Stomach (tissue), 9 donors: ENCODE data around the gene NR5A2. TPM values are rescaled to one million over a fixed set of nuclear protein-coding genes. Genes with fewer than 3 reads are reported as not detected.

Experiments
- DNase-seq, 2 donors: peaks; one replicate each; pipeline versions ENCODE4 v3.0.0 to v3.0.0-alpha.2; 2013 to 2019
- H3K27ac ChIP-seq, 5 donors: fragments of 200-600 bp in 4 of 5; sonication (generic) in 4 of 5; one replicate each; pipeline ENCODE4 v1.5.1; 2013 to 2019; ENCODE audit warnings: mild to moderate bottlenecking in 1 of 5, moderate library complexity in 1 of 5
- H3K27me3 ChIP-seq, 3 donors: fragments of 200-600 bp; sonication (generic); one replicate each; pipeline ENCODE4 v1.5.1; 2017 to 2019; ENCODE audit warnings: mixed run types in 1 of 3
- H3K36me3 ChIP-seq, 4 donors: fragments of 200-600 bp; sonication (generic); 1 replicate in 3 of 4; 2 replicates in 1 of 4; pipeline ENCODE4 v1.5.1; 2016 to 2019
- H3K4me1 ChIP-seq, 4 donors: fragments of 200-600 bp; sonication (generic); one replicate each; pipeline ENCODE4 v1.5.1; 2016 to 2019
- H3K4me3 ChIP-seq, 4 donors: fragments of 200-600 bp; sonication (generic) in 3 of 4; one replicate each; pipeline ENCODE4 v1.5.1; 2016 to 2019; ENCODE audit warnings: mild to moderate bottlenecking in 1 of 4
- H3K9me3 ChIP-seq, 4 donors: fragments of 200-600 bp; sonication (generic); one replicate each; pipeline ENCODE4 v1.5.1; 2016 to 2019
- EP300 ChIP-seq: sonication (generic); formaldehyde crosslinking; IDR thresholded peaks from one replicate; pipeline ENCODE4 v1.6.1; 2017; ENCODE audit warnings: antibody characterized with exemption
- POLR2A ChIP-seq, 4 donors: fragments of 450-650 bp; IDR thresholded peaks; one replicate each; pipeline ENCODE4 v1.6.1; 2016; ENCODE audit warnings: antibody characterized with exemption in 4 of 4, control low read depth in 2 of 4, mild to moderate bottlenecking in 1 of 4, moderate library complexity in 1 of 4
- POLR2AphosphoS5 ChIP-seq, 3 donors: sonication (generic); formaldehyde crosslinking; IDR thresholded peaks; one replicate each; pipeline ENCODE4 v1.6.1; 2016; ENCODE audit warnings: antibody characterized with exemption in 3 of 3
- WGBS, 5 donors: extraction: QIAGEN DNeasy Blood & Tissue Kit in 3 of 5; methylation state at CpG; one replicate each; pipeline versions ENCODE4 v1.1.5 to v1.1.7; 2013 to 2018; 5-methylcytosine and 5-hydroxymethylcytosine counted together
- intact Hi-C: fragments of 100-400 bp; cut with DNase I; formaldehyde crosslinking; loops from one replicate; pipeline ENCODE4 v1.15.1; 2023; ENCODE audit warnings: low total_unique reads
- polyA plus RNA-seq, 3 donors: library from polyadenylated mRNA; stranded (reverse); fragments of 200-250 nt; gene quantifications; one replicate each; pipeline ENCODE4 v1.2.3, GENCODE V29; 2013
- total RNA-seq, 5 donors: library from RNA; depleted of rRNA; stranded (reverse); fragments of >200 nt; gene quantifications; one replicate each; pipeline versions ENCODE4 v1.1.0 to v1.2.3, GENCODE V29; 2014 to 2016
- TF ChIP-seq, protein P1 (sequence below), 7 experiments: fragments of 450-650 bp in 4 of 7; fragments of 200-600 bp in 3 of 7; sonication (generic) in 3 of 7; IDR thresholded peaks; one replicate each; pipeline ENCODE4 v1.5.1; 2016 to 2019; ENCODE audit warnings: antibody characterized with exemption in 7 of 7, control low read depth in 2 of 7, mild to moderate bottlenecking in 1 of 7
- donor health status: healthy with polysubstance abuse.
- donor health status: Bipolar disorder and iron deficiency.
- donor health status: healthy.

The NR5A2 gene
- total and polyA plus RNA-seq, 8 donors = 0.33 to 227 (median 0.46) TPM; not detected in 1

DNA sequence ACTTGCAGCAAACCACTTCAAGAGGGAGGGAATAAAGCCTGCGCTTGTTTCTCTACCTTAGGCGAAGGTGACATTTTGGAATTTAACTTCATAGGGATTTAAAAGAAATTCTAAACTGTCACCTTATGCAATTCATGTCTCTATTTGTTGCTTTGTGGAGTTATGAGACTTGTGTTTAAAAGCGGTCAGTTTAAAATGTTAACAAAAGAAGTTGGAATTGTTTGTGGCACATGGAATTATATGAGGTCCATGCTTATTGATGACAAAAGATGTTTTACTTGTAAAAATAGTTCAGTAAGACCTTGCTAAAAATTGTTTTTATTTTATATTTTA, 15.8 kb downstream of the NR5A2 start:
- H3K27me3 ChIP-seq = peaks cover 30 to 99% (median 68%) of the 10 kb centered on the region in 3 donors
- no peak overlapping the region for H3K27ac ChIP-seq
- peak overlapping the region; percentile 23 to 43 (median 36) for H3K4me3 ChIP-seq
- 22 to 36% (median 30%) methylated on average over 3 of the region's 3 CpGs for WGBS, 5 donors
- intact Hi-C loops = no loop called here
- no peaks in the 10 kb centered on the region for H3K9me3 ChIP-seq
- no peak for DNase-seq
- peaks cover 16 to 52% (median 43%) of the 10 kb centered on the region in 4 donors for H3K4me1 ChIP-seq
- H3K36me3 ChIP-seq = no peaks in the 10 kb centered on the region
- TF ChIP-seq EP300 = no peak
- no peak for TF ChIP-seq POLR2A (IDR thresholded peaks at IDR 0.05)
- TF ChIP-seq, protein P1, sequence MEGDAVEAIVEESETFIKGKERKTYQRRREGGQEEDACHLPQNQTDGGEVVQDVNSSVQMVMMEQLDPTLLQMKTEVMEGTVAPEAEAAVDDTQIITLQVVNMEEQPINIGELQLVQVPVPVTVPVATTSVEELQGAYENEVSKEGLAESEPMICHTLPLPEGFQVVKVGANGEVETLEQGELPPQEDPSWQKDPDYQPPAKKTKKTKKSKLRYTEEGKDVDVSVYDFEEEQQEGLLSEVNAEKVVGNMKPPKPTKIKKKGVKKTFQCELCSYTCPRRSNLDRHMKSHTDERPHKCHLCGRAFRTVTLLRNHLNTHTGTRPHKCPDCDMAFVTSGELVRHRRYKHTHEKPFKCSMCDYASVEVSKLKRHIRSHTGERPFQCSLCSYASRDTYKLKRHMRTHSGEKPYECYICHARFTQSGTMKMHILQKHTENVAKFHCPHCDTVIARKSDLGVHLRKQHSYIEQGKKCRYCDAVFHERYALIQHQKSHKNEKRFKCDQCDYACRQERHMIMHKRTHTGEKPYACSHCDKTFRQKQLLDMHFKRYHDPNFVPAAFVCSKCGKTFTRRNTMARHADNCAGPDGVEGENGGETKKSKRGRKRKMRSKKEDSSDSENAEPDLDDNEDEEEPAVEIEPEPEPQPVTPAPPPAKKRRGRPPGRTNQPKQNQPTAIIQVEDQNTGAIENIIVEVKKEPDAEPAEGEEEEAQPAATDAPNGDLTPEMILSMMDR (IDR thresholded peaks at IDR 0.05) = no peak
- TF ChIP-seq POLR2AphosphoS5 (IDR thresholded peaks at IDR 0.05) = no peak

DNA sequence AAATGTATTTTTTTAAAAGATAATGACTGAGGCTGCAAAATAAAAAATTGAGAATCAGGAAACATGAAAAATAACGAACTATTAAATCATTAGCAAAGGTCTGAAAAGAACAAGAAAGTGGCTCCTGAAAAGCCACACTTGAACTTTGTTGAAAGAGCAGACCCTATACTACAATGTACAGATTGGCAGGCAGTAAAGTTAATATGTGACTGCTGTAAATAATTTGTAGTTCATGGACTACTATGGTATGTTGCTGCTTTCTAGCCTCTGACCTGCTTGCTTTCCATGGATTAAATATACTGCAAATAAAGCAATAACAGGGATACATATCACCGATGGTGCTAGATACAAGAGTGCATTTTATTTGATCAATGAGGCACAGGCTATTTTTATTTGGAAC, 18.6 kb downstream of the NR5A2 start:
- H3K4me3 ChIP-seq = no peak overlapping the region
- WGBS, 5 donors = 71 to 91% (median 87%) methylated on average over 2 of the region's 2 CpGs
- H3K9me3 ChIP-seq = no peaks in the 10 kb centered on the region
- intact Hi-C loops = no loop called here
- no peak for DNase-seq
- H3K4me1 ChIP-seq = peaks cover 9 to 23% (median 16%) of the 10 kb centered on the region in 4 donors
- TF ChIP-seq EP300 = no peak
- TF ChIP-seq POLR2A (IDR thresholded peaks at IDR 0.05) = no peak
- TF ChIP-seq, protein P1 (IDR thresholded peaks at IDR 0.05) = no peak
- TF ChIP-seq POLR2AphosphoS5 (IDR thresholded peaks at IDR 0.05) = no peak
- no peak overlapping the region for H3K27ac ChIP-seq
- H3K27me3 ChIP-seq = peaks cover 11 to 78% (median 40%) of the 10 kb centered on the region in 3 donors
- H3K36me3 ChIP-seq = no peaks in the 10 kb centered on the region

DNA sequence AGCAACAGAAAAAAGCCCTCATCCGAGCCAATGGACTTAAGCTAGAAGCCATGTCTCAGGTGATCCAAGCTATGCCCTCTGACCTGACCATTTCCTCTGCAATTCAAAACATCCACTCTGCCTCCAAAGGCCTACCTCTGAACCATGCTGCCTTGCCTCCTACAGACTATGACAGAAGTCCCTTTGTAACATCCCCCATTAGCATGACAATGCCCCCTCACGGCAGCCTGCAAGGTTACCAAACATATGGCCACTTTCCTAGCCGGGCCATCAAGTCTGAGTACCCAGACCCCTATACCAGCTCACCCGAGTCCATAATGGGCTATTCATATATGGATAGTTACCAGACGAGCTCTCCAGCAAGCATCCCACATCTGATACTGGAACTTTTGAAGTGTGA, 20.7 kb downstream of the NR5A2 start:
- TF ChIP-seq POLR2A (IDR thresholded peaks at IDR 0.05) = no peak
- TF ChIP-seq POLR2AphosphoS5 (IDR thresholded peaks at IDR 0.05) = no peak
- no peak for TF ChIP-seq EP300
- TF ChIP-seq, protein P1 (IDR thresholded peaks at IDR 0.05) = no peak
- no peaks in the 10 kb centered on the region for H3K36me3 ChIP-seq
- WGBS, 5 donors = 79 to 91% (median 82%) methylated on average over 5 of the region's 5 CpGs
- H3K9me3 ChIP-seq = no peaks in the 10 kb centered on the region
- H3K27ac ChIP-seq = no peak overlapping the region
- intact Hi-C loops = no loop called here
- no peak for DNase-seq
- H3K27me3 ChIP-seq = peaks cover 0 to 56% (median 19%) of the 10 kb centered on the region in 3 donors
- no peak overlapping the region for H3K4me3 ChIP-seq
- peaks cover 0 to 3% (median 1%) of the 10 kb centered on the region in 4 donors for H3K4me1 ChIP-seq

DNA sequence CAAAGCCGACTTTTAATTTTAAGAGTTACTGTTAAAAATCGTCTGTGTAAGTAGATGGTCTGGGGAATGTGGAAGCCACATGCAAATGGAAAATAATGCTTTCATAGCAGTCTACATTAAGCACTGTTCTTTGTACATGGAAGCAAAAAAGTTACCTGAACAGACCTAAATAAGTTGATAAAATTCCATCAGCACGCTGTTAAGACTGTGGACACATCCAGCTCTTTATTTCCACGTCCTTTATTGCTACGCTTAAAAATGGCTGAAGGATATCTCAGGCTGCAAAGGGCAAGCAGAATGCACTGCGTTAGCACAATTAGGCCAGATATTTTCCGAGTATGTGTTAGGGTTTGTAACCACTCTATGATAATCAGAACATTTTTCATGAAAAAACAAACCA, 22.3 kb downstream of the NR5A2 start:
- Histone ChIP-seq H3K9me3 (no peaks in the 10 kb centered on the region), H3K27ac (no peak overlapping the region), H3K27me3 (peaks cover 0 to 41% (median 7%) of the 10 kb centered on the region in 3 donors), H3K4me1 (no peaks in the 10 kb centered on the region), H3K4me3 (no peak overlapping the region), H3K36me3 (no peaks in the 10 kb centered on the region)
- TF ChIP-seq POLR2AphosphoS5 (IDR thresholded peaks at IDR 0.05) (no peak), EP300 (no peak), POLR2A (IDR thresholded peaks at IDR 0.05) (no peak)
- TF ChIP-seq, protein P1 (IDR thresholded peaks at IDR 0.05) = no peak
- 60 to 75% (median 69%) methylated on average over 7 of the region's 7 CpGs for WGBS, 5 donors
- DNase-seq = no peak
- intact Hi-C loops = no loop called here
